HG03469 (cell line): ENCODE results near the gene KCNJ10.

Experiments used
- ATAC-seq: cut with Tn5 transposase; IDR thresholded peaks from one replicate; pipeline ENCODE4 v1.9.1; 2021; ENCODE audit warnings: mild to moderate bottlenecking, moderate library complexity, moderate number of reproducible peaks; ENCODE audit not compliant: unreplicated experiment

The KCNJ10 gene

GRCh38 chr1:159993911-159994310, 76.0 kb downstream of the KCNJ10 start:
- ATAC-seq: no peak

GRCh38 chr1:159992161-159992560, 77.8 kb downstream of the KCNJ10 start:
- ATAC-seq: no peak

GRCh38 chr1:159991513-159991912, 78.4 kb downstream of the KCNJ10 start:
- no peak for ATAC-seq

GRCh38 chr1:159990005-159990404, 80.0 kb downstream of the KCNJ10 start:
- no peak for ATAC-seq

GRCh38 chr1:159989581-159989980, 80.4 kb downstream of the KCNJ10 start:
- ATAC-seq: no peak

- no peak for ATAC-seq
Measured at GRCh38 chr1:159988006-159988405, 82.0 kb downstream of the KCNJ10 start.

GRCh38 chr1:159987186-159987585, 82.8 kb downstream of the KCNJ10 start:
- ATAC-seq: no peak

- no peak for ATAC-seq
Measured at GRCh38 chr1:159986531-159986930, 83.4 kb downstream of the KCNJ10 start.

GRCh38 chr1:159986093-159986492, 83.9 kb downstream of the KCNJ10 start:
- no peak for ATAC-seq

GRCh38 chr1:159985473-159985872, 84.5 kb downstream of the KCNJ10 start:
- ATAC-seq: no peak

- ATAC-seq: no peak
Measured at GRCh38 chr1:159983681-159984080, 86.3 kb downstream of the KCNJ10 start.

GRCh38 chr1:159982280-159982679, 87.7 kb downstream of the KCNJ10 start:
- ATAC-seq: no peak

GRCh38 chr1:159981351-159982055, 88.5 kb downstream of the KCNJ10 start:
- ATAC-seq: no peak

GRCh38 chr1:159980786-159981185, 89.2 kb downstream of the KCNJ10 start:
- ATAC-seq: no peak

- no peak for ATAC-seq
Measured at GRCh38 chr1:159980076-159980475, 89.9 kb downstream of the KCNJ10 start.

- ATAC-seq: no peak
Measured at GRCh38 chr1:159979257-159979656, 90.7 kb downstream of the KCNJ10 start.

GRCh38 chr1:159978107-159978398, 91.9 kb downstream of the KCNJ10 start:
- ATAC-seq: no peak

- ATAC-seq: no peak
Measured at GRCh38 chr1:159977364-159978106, 92.4 kb downstream of the KCNJ10 start.

- ATAC-seq: no peak
Measured at GRCh38 chr1:159974350-159974965, 95.5 kb downstream of the KCNJ10 start.

- ATAC-seq: no peak
Measured at GRCh38 chr1:159973350-159973940, 96.5 kb downstream of the KCNJ10 start.

GRCh38 chr1:159972443-159973205, 97.3 kb downstream of the KCNJ10 start:
- ATAC-seq: no peak
